HG02938 (cell line): Measurements from ENCODE around the gene HELZ2.
A peak's percentile ranks its signal among the peaks of the same experiment; 100 is the strongest.

Experiments
- ATAC-seq: cut with Tn5 transposase; IDR thresholded peaks from one replicate; pipeline ENCODE4 v1.9.1; 2021; ENCODE audit warnings: mild to moderate bottlenecking, moderate library complexity; ENCODE audit not compliant: unreplicated experiment

The HELZ2 gene

DNA sequence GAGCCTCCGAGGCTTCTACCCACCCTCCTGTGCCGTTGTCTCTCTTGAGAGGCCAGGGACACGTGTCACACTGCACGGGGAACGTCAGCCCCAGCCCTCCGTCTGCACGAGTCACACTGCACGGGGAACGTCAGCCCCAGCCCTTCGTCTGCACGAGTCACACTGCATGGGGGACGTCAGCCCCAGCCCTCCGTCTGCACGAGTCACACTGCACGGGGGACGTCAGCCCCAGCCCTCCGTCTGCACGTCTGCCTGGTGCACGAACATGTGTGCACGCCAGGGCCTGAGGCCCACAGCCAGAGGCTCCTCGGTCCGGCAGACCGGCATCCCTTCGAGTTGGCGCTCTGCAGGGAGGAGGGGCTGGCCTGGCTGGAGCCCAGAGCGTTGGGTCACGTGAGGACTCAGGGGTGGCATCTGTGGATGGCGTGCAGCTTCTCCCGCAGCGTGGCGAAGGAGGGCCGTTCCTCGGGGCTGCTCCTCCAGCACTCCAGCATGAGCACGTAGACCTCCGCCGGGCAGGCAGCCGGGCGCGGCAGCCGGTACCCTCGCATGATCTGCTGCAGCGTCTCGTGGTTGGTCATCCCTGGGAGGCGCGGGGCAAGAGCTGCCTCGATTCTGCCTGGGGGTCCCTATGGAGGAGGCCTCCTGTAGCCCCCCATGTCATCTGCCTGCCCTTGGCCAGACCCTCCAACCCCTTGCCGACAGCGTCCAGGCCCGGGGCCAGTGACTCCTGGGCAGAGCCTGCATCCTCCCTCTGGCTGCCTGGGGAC lies 33.4 kb downstream of the HELZ2 start:
- no peak for ATAC-seq

DNA sequence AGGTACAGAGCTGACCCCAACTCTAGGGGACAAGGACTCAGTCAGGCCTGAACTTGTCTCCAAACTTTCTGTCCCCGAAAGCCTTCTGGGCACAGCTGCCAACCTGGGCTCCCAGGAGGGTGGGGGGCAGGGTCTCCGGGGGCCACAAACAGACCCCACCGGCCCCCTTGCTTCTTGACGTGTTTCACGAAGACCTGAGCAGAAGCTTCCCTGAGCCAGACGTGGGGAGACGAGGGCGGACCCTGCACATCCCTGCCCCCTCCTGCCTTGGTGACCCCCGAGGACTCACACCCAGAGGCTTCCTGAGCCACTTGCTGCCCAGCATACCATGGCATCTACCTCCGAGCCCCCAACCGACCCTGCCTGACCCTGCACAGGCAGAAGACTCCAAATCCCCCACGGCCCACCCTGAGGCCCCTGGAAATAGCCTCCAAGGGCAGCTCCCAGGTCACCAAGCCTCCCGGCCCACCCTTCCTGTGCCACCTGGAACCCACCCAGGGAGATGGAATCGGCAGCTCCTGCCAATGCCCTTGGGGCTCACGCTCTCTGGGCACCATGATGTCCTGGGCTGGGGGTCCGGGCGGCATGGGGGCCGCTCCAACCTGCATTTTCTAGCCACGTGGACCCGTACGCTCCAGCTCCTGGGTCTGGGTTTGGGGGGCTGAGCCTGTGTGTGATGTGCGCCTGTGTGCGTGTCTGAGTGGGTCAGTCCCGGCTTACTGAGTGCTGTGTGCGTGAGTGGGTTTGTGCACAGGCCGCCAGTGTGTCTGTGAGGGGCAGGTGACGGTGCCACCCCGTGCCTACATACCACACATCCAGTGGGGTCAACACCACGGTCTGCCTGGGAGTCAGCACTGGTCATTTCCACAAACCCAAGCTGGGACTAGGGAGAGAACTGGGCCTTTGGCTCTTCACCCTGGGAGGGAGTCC lies 34.3 kb downstream of the HELZ2 start:
- no peak for ATAC-seq

DNA sequence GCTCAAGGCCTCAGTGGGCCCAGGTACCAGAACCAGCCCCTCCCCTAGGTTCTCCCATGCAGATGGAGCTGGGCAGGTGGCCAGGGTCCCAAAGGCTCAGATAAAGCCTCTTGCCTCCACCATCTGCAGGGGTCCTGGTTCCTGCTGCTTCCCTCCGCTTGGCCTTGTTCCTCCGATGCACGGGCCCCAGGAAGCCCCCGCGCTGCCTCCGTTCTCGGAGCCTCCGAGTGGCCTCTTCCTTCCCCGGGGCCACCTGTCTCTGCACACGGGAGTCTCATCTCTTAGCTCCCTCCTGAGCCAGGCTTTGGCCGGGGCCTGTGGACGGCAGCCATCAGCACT lies 35.0 kb downstream of the HELZ2 start:
- no peak for ATAC-seq

DNA sequence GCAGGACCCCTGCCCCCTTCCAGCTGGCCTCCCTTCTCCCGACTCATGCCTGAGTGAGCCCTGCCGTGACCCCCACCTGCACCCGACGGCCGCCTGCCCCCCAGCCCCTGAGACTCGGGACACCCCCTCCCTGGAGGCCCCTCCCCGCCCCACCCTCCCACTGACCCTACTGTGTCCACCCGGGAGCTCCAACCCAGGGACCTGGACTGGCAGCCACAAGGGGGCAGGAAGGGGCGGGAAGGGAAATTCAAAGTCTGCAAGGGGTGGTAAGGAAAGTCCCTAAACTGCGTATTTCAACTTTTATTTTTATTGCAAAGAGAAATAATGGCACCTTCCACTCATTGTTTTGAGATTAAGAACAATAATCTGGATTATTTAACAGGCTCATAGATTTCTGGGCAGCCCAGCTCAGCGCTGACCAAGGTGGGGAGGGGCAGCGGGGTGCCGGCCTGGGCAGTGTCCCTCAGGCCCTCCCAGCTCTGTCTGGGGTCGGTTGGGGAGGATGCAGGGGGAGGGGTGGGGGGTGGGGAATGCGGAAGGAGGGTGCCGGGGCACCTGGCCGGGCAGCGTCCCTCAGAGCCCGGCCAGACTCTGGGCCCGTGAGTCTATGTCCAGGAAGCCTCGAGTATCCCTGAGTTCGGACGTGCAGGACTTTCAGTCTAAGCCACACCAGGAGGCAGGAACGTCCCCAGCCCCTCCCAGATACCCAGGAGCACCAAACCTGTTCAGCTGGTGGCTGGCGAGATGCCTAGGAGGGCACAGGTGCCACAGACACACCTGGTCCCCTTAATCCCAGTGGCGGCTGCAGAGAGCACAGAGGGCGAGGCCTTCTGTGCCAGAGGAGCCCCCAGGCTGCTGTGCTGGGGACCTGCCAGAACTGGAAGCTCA lies 35.6 kb downstream of the HELZ2 start:
- no peak for ATAC-seq

DNA sequence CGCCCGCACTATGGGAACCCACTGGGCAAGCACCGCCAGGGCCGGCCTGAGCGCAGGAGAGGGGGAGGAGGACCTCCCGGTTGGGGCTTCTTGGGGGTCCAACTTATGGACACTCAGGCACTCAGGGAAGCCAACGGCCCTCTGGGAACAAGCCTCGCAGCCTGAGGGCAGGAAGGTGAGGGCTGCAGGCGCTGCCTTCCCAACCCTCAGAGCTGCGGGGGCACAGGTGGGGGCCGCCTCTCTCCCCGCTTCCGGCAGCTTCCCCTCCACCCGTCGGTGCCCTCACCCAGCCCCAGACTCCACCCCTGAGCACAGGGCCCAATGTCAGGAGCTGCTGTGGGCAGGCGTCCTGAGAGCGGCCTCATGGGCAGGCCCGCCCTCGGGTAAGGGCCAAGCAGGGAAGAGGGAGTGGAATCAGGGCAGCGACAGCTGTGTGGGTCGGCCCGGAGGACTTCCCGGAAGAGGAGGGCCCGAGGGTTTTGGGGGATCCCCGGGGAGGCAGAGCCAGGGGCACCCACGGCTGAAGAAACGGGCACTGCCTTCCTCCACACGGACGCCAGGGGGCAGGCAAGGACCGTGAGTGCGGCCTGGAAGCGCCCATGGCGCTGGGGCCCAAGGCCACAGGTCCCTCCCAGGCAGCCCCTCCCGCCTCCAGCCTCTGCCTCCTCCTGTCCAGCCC lies 36.4 kb downstream of the HELZ2 start:
- peak; percentile 77 for ATAC-seq

DNA sequence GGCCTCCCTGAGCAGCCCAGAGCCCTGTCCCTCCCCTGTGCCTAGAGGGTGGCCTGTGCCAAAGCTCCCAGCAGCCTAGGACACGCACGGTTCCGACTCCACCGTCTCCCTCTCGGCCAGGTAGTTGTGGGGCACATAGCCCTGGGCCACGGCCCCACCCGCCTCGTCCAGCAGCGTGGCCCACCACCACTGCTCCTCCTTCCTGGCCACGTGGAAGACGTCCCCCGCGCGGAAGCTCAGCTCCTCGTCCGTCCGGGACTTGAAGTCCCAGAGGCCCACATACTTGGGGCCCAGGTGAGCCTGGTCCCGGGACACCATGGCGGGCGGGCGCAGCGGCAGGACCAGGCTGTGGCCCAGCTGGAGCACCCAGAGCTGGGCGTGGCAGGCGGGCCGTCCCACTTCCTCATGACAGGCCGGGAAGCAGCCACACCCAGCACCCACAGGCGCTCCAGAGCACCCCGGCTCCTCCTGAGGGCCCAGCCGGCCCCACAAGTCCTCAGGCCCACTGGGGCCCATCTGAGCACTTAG lies 37.0 kb downstream of the HELZ2 start, which contains the start of gene PTK6:
Gene PTK6, minus strand, starts transcription at position 380 of the 528 bp plus-strand sequence. Its CDS starts 62 bp downstream, at position 318.
- ATAC-seq, result peak; percentile 11

DNA sequence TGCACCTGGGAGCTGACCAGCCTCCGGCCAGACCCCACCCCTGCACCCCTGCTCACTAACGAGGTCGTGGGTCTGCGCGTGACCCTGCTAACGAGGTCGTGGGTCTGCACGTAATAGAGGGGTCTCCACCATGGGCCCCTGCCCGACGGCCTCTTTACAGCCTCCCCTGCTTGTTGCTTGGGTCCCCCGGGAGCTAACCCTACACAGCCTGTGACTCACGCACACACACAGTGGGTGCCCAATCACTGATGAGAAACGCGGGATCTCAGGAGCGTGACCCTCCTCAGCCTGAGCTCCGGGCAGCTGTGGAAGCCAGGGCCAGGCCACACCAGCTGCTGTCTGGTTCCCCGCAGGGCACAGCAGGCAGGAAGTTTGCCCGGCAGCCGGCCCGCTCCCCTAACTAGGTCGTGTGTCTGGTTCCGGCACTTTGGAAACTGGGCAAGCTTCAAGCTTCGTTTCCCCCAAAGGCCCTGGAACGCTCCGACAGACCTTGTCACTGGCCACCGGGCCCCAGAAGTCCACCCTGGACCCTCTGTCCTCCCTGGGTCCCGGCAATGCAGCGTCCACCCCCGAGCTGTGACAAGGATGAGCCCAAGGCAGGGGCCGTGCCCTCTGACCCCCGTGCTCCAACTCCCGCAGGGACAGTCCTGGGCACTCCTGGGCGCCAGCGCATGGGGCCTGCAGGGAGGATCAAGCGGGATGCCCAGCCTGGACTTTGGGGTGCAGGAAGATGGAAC lies 37.6 kb downstream of the HELZ2 start:
- no peak for ATAC-seq

DNA sequence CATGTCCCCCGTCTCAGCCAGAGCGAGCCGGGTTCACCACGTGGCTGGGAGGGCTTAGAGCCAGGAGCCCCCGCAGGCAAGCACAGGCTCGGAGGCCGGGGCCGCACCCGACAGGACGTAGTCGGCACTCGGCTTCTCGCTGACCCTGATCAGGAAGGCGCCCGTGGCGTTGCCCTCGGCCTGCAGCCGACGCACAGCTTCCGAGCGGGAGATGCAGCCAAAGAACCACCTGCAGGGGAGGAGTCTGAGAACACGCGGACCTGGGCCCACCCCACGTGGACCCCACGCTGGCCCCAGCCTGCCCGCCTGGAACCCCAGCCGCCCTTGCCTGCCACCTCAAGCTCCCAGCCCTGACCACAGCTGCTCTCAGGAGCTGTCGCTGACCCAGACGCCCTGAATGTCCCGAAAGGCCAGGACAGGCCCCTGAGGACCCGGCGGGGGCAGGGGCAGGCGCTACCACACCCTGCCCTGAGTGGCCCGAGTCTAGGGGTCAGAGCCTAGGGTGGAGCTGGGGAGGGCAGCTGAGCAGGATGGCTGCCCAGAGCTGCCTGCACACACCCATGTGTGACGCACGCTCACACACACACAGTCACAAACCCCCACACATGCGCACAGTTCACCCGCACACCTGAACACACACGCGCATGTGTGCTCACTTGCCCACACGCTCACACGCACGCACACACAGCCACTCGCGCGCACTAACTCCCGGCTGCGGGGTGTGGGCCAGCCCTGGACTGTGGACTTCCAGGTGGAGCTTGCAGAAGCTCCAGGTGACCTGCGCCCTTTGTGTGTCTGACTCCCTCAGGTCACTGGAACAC lies 39.0 kb downstream of the HELZ2 start:
- ATAC-seq, result no peak

DNA sequence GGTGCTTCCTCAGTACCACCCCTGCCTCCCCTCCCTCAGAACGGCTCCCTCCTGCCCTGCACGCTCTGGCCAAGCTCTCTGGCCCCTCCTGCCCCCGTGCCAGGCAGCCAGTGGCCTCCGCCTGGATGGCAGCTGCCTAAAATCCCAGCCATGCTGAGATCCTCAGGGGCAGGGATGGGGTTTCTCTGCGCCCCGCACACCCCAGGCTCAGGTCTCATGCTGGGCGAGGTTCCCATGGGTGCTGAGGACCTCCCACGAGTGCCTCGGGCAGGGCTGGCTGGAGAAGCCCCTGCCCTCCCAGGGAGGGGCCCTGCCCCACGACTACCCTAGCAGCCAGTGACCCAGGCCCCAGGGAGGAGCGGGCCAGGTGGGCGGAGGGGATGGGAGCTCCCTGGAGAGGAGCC lies 39.6 kb downstream of the HELZ2 start:
- no peak for ATAC-seq

DNA sequence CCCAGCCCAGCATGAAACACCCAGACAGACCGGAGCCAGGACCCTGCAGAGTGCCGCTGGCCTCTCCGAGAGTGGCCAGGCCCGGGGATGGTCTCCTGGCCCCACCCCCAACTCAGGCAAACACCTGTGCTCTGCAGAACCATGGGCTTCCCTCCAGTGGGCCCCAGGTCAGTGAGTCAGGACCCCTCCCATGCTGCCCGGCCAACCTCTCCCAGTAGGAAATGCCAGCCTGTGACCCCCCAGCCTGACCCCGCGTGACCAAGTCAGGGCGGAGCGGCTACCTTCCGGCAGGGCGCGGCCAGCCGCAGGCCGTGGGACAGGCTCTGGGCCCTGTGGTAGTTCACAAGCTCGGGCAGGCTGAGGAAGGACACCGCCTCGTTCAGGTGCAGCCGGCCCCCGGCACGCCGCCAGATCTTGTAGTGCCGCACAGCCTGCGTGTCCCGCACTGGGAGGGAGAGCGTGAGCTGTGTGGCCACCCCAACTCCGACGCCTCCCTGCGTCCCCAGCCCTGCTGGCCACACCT lies 40.1 kb downstream of the HELZ2 start:
- ATAC-seq, result no peak

DNA sequence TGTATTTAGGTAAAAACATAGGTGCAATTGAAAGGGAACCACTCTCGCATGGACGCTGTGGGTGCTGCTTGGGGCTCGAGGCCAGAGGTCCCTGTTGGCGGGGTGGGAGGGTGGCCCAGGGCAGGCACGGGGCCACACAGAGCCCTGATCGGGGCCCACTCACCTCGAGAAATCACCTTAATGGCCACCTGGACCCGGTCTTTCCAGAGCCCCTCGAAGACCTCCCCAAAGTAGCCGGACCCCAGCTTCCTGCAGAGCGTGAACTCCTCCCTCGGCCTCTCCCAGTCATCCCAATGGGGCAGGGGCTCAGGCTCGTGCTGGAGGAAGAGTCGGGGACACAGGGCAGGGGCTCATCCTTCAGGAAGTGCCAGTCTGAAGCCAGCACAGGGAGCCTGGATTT lies 40.7 kb downstream of the HELZ2 start:
- ATAC-seq, result no peak

DNA sequence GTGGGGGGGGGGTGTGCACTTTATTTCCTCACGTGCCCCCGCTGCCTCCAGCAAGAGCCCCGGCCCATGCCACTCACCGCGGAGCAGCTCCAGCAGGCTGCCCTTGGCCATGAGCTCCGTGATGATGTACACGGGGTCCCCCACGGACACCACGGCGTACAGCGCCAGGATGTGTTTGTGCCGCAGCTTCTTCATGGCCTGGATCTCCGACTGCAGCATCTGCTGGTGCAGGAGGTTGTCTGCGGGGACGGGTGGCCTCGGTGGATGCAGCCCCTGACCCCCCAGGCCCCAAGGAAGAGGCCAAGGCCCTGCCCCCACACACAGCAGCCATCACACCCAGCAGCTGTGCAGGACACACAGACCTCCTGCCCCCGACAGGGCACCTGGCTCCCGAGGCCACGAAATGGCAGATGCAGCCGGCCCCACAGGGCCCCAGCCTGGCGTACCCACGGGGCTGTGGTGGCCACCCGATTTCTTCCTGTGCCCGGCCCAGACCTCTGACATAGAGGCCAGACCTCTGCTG lies 41.5 kb downstream of the HELZ2 start:
- no peak for ATAC-seq

DNA sequence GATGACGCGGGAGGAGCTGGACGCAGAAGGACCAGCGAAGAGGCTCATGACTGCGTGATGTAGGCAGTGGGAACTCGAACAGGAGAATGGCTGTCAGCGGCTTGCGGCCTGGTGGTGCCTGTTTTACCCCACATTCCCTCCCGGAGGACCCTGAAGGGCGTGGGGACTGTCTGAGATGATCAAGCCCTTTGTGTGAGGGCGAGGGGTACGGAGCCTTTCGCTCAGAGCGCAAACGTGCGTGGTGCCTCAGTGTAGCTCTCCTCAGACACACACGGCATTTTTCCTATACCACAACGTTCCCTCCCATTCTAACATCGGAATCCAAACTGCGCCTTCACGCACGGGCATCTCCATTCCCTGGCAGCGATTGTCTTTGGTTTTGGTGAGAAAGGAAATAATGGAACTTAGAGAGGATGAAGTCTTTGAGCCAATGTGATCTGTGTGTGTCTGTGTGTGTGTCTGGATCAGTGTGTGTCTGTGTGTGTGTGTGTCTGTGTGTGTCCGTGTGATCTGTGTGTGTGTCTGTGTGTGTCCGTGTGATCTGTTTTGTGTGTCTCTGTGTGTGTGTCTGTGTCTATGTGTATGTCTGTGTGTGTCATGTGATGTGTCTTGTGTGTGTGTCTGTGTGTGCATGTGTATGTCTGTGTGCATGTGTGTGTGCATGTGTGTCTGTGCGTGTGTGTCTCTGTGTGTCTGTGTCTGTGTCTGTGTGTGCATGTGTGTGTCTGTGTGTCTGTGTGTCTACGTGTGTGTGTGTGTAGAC lies 42.2 kb downstream of the HELZ2 start:
- ATAC-seq, result no peak

DNA sequence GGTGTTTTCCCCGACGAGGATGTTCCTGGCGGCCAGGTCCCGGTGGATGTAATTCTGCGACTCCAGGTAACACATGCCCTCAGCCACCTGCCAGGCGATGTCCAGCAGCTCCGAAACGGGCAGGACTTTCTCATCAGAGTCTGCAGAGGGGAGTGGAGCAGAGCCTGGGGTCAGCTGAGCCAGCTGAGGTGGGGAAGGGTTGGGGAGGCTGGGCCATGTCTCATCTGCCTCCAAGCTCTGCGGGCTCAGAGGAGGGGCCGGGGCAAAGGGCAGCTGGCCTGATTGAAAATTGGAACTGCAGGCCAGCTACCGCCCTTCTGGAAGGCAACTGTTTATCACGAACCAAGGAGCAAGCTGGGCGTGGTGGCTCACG lies 43.3 kb downstream of the HELZ2 start:
- no peak for ATAC-seq

DNA sequence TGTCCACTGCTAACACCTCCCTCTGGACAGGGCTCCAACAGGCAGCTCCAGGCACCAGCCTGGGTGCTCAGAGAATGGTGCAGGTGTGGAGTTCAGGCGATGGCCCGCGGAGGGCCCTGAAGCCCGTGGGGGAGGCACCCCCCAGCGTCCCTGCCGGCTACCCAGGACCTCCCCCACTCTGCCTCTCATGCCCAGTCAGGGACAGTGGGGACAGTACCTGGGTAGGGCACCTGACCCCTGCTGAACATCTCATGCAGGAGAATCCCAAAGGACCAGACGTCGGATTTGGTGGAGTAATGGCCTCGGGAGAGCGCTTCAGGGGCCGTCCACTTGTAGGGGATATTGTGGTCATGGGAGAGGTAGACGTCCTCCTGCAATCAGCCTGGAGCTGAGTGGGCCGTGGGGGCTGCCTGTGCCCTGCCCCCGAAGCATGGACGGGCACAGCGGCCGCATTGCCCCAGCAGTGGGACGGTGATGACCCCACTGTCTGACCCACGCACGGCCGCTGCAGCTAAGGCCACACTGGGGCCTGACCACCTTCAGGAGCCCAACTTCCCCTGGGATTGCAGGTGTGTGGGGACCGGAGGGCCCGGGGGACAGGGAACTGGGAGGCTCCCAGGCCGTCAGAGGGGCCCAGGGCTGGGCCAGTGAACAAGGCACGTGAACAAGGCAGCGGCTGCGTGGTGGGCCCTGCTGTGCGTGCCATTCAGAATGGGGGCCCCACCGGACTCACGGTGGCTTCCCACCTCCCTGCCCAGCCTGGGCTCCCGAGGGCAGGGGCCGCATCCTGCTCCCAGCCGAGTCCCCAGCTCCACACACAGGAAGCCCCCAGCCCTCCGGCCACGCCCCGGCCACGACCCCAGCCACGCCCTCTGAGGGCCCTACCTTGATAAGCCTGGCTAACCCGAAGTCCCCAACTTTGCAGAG lies 43.9 kb downstream of the HELZ2 start:
- no peak for ATAC-seq

DNA sequence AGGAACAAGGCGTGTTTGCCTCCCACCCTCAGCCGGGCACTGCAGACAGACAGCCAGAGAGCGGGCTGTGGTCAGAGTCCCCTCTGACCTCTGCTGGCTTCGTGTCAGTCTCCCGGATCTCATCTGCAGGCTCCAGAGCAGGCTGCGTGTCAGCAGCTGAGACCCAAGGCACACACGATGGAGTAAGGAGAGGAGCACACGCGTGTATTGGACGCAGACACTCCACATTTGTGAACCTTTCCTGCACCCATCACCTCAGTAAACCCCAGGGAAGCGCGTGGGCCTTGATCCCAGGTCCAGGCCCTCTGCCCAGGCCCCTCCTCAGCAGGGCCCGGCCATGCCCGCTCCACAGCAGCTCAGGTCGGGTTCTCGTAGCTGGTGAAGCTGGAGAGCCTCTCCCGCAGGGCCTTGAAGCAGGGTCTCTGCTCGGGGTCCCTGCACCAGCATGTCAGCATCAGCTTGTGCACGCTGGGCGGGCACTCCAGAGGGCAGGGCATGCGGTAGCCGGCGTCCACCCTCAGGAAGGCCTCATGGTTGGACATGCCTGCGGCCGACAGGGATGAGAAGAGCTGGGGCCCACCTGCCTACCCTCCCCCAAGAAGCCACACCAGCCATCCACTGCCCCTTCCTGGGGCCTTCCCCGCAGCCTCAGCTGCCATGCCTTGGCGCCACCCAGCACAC lies 44.7 kb downstream of the HELZ2 start:
- no peak for ATAC-seq
